ENCODE data around the gene FBXL13. TPM values are rescaled to one million over a fixed set of nuclear protein-coding genes. Genes with fewer than 3 reads are reported as not detected.

FBXL13 gene
- total RNA-seq, 2 experiments from 2014 or later = 1.6 to 2.0 TPM

- Histone ChIP-seq H3K4me2 (ENCODE audit: low read length) (no peak overlapping the region), H3K4me3 (ENCODE audit: low read depth, low read length, poor library complexity, severe bottlenecking) (no peak overlapping the region), H3K36me3 (ENCODE audit: insufficient read depth, low read length) (no peaks in the 10 kb centered on the region), H3K27ac (ENCODE audit: low read depth, low read length, poor library complexity, severe bottlenecking) (no peak overlapping the region), H3K9me2 (ENCODE audit: insufficient read depth, low read length) (no peaks in the 10 kb centered on the region), H3K9me3 (ENCODE audit: low read length) (no peaks in the 10 kb centered on the region), H3K4me1 (ENCODE audit: insufficient read depth, low read length, poor library complexity, severe bottlenecking) (no peaks in the 10 kb centered on the region), H4K20me1 (ENCODE audit: insufficient read depth, low read length) (no peaks in the 10 kb centered on the region), H3K79me2 (ENCODE audit: insufficient read depth, low read depth, low read length) (no peaks in the 10 kb centered on the region), H2AFZ (ENCODE audit: low read length) (no peak overlapping the region)
- no TSS peak for BruUV-seq (replicated peaks)
- ChIA-PET POLR2A (interaction anchor here (0.6 kb wide), 2 partner anchors 23 to 687 kb away, joined by 3 to 4 read pairs; no protein-coding TSS in a partner anchor), CTCF (ENCODE audit: unreplicated experiment) (no interaction called here)
- no peak for DNase-seq (ENCODE audit: low spot score)
- TF ChIP-seq CTCF (conservative IDR thresholded peaks at IDR 0.05; ENCODE audit: low read length) (no peak), EZH2phosphoT487 (IDR thresholded peaks at IDR 0.05; ENCODE audit: borderline replicate concordance, low read depth, low read length) (no peak)
- intact Hi-C loops (cut with micrococcal nuclease; ENCODE audit: unreplicated experiment) = no loop called here
These were observed 158.2 kb downstream of the FBXL13 start for GRCh38 chr7:102916426-102916825.

- ChIA-PET POLR2A (no interaction called here), CTCF (ENCODE audit: unreplicated experiment) (no interaction called here)
- TF ChIP-seq EZH2phosphoT487 (IDR thresholded peaks at IDR 0.05; ENCODE audit: borderline replicate concordance, low read depth, low read length) (no peak), CTCF (conservative IDR thresholded peaks at IDR 0.05; ENCODE audit: low read length) (no peak)
- no peak overlapping the region for H3K4me2 ChIP-seq (ENCODE audit: low read length)
- intact Hi-C loops (cut with micrococcal nuclease; ENCODE audit: unreplicated experiment) = no loop called here
- no peaks in the 10 kb centered on the region for H3K4me1 ChIP-seq (ENCODE audit: insufficient read depth, low read length, poor library complexity, severe bottlenecking)
- H4K20me1 ChIP-seq (ENCODE audit: insufficient read depth, low read length) = no peaks in the 10 kb centered on the region
- no TSS peak for BruUV-seq (replicated peaks)
- H3K4me3 ChIP-seq (ENCODE audit: low read depth, low read length, poor library complexity, severe bottlenecking) = no peak overlapping the region
- H3K36me3 ChIP-seq (ENCODE audit: insufficient read depth, low read length) = no peaks in the 10 kb centered on the region
- no peaks in the 10 kb centered on the region for H3K9me2 ChIP-seq (ENCODE audit: insufficient read depth, low read length)
- H3K27ac ChIP-seq (ENCODE audit: low read depth, low read length, poor library complexity, severe bottlenecking) = no peak overlapping the region
- no peak overlapping the region for H2AFZ ChIP-seq (ENCODE audit: low read length)
- H3K9me3 ChIP-seq (ENCODE audit: low read length) = no peaks in the 10 kb centered on the region
- no peak for DNase-seq (ENCODE audit: low spot score)
- H3K79me2 ChIP-seq (ENCODE audit: insufficient read depth, low read depth, low read length) = no peaks in the 10 kb centered on the region
These were observed 160.0 kb downstream of the FBXL13 start for GRCh38 chr7:102914585-102914984.

- TF ChIP-seq CTCF (conservative IDR thresholded peaks at IDR 0.05; ENCODE audit: low read length) (no peak), EZH2phosphoT487 (IDR thresholded peaks at IDR 0.05; ENCODE audit: borderline replicate concordance, low read depth, low read length) (no peak)
- Histone ChIP-seq H3K4me2 (ENCODE audit: low read length) (no peak overlapping the region), H2AFZ (ENCODE audit: low read length) (no peak overlapping the region), H3K9me3 (ENCODE audit: low read length) (no peaks in the 10 kb centered on the region), H3K27ac (ENCODE audit: low read depth, low read length, poor library complexity, severe bottlenecking) (no peak overlapping the region), H3K36me3 (ENCODE audit: insufficient read depth, low read length) (no peaks in the 10 kb centered on the region), H4K20me1 (ENCODE audit: insufficient read depth, low read length) (no peaks in the 10 kb centered on the region), H3K4me3 (ENCODE audit: low read depth, low read length, poor library complexity, severe bottlenecking) (no peak overlapping the region), H3K4me1 (ENCODE audit: insufficient read depth, low read length, poor library complexity, severe bottlenecking) (no peaks in the 10 kb centered on the region), H3K79me2 (ENCODE audit: insufficient read depth, low read depth, low read length) (no peaks in the 10 kb centered on the region), H3K9me2 (ENCODE audit: insufficient read depth, low read length) (no peaks in the 10 kb centered on the region)
- DNase-seq (ENCODE audit: low spot score) = no peak
- intact Hi-C loops (cut with micrococcal nuclease; ENCODE audit: unreplicated experiment) = no loop called here
- no TSS peak for BruUV-seq (replicated peaks)
- POLR2A ChIA-PET = no interaction called here
- CTCF ChIA-PET (ENCODE audit: unreplicated experiment) = no interaction called here
These were observed 160.8 kb downstream of the FBXL13 start for GRCh38 chr7:102913826-102914225.

All from OCI-LY7 (cell line).